ENCODE results near the gene DAPL1. TPM values are rescaled to one million over a fixed set of nuclear protein-coding genes. Genes with fewer than 3 reads are reported as not detected.

DAPL1 gene
- total and polyA plus RNA-seq, 2 donors (not counting 1 experiment from before 2014, with no cell fraction given), result not detected

GRCh38 chr2:158788951-158789350, 6.2 kb upstream of the DAPL1 start:
- Histone ChIP-seq H3K4me1 (ENCODE audit: control insufficient read depth in 2 of 2, insufficient read depth in 2 of 2, low read length in 2 of 2) (peaks cover 2 to 4% of the 10 kb centered on the region in 2 donors), H2AFZ (ENCODE audit: insufficient read depth, low read depth, low read length, poor library complexity, severe bottlenecking) (no peak overlapping the region), H3K4me2 (replicated peaks; ENCODE audit: low read depth, low read length, poor library complexity, severe bottlenecking) (no peak overlapping the region), H3K27ac (ENCODE audit: low read length in 2 of 2) (no peak overlapping the region), H3K27me3 (replicated peaks in 1 of 4; ENCODE audit: control extremely low read depth in 1 of 4, control insufficient read depth in 3 of 4, insufficient read depth in 4 of 4, low read length in 3 of 4) (peaks cover 0 to 6% (median 1%) of the 10 kb centered on the region in 4 experiments), H3K4me3 (ENCODE audit: control extremely low read depth in 1 of 5, extremely low read depth in 1 of 5, insufficient read depth in 1 of 5, low read depth in 2 of 5, low read length in 4 of 5) (no peak overlapping the region), H3K9ac (ENCODE audit: low read length) (no peak overlapping the region), H3K9me3 (ENCODE audit: control extremely low read depth in 1 of 3, control insufficient read depth in 2 of 3, insufficient read depth in 1 of 3, low read length in 2 of 3) (peaks cover 0 to 12% (median 0%) of the 10 kb centered on the region in 3 donors), H3K36me3 (replicated peaks in 1 of 2; ENCODE audit: control extremely low read depth in 1 of 2, control insufficient read depth in 1 of 2, extremely low read depth in 1 of 2, insufficient read depth in 2 of 2, low read length in 1 of 2) (no peaks in the 10 kb centered on the region), H4K20me1 (ENCODE audit: control insufficient read depth, insufficient read depth, low read length, poor library complexity, severe bottlenecking) (no peaks in the 10 kb centered on the region), H3K79me2 (ENCODE audit: control insufficient read depth, insufficient read depth, low read length) (no peaks in the 10 kb centered on the region)
- Mint-ChIP-seq H3K27me3 (peaks cover 15% of the 10 kb centered on the region), H3K4me3 (no peak overlapping the region), H3K4me1 (peaks cover 6% of the 10 kb centered on the region), H3K9me3 (ENCODE audit: insufficient read depth) (no peaks in the 10 kb centered on the region), H3K27ac (no peak overlapping the region)
- TF ChIP-seq, protein P1, sequence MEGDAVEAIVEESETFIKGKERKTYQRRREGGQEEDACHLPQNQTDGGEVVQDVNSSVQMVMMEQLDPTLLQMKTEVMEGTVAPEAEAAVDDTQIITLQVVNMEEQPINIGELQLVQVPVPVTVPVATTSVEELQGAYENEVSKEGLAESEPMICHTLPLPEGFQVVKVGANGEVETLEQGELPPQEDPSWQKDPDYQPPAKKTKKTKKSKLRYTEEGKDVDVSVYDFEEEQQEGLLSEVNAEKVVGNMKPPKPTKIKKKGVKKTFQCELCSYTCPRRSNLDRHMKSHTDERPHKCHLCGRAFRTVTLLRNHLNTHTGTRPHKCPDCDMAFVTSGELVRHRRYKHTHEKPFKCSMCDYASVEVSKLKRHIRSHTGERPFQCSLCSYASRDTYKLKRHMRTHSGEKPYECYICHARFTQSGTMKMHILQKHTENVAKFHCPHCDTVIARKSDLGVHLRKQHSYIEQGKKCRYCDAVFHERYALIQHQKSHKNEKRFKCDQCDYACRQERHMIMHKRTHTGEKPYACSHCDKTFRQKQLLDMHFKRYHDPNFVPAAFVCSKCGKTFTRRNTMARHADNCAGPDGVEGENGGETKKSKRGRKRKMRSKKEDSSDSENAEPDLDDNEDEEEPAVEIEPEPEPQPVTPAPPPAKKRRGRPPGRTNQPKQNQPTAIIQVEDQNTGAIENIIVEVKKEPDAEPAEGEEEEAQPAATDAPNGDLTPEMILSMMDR (IDR thresholded peaks at IDR 0.05), result no peak
- no peak for TF ChIP-seq EZH2 (IDR thresholded peaks at IDR 0.05; ENCODE audit: borderline replicate concordance, insufficient read depth, low read depth, low read length, poor library complexity, severe bottlenecking)
- intact Hi-C loops (cut with micrococcal nuclease), result no loop called here
- no CpG with 5 or more reads among the region's 2 CpGs for WGBS (ENCODE audit: insufficient coverage)
- no peak for DNase-seq
- ChIA-PET CTCF (no interaction called here), POLR2A (no interaction called here)
- ATAC-seq (ENCODE audit: low read depth), result no peak

DNA sequence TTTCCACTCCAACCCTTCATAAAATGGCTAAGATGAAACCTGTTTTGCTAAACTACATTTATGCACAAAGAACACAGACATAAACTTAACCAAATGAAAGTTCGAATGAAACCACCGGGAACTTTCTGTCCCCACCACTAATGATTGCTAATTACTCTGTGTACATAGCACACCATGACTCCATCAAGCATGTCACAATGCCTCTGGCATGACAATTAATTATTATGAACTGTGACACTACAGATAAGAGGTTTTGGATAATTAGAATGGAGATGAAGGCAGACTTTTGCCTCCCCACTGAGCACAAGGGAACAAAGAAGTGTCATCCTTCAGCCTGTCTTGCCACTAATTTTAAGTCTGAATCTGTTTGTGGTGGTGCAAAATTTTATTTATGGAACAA, 1.5 kb downstream of the DAPL1 start:
- no peaks in the 10 kb centered on the region for H3K79me2 ChIP-seq (ENCODE audit: control insufficient read depth, insufficient read depth, low read length)
- CTCF ChIA-PET, result no interaction called here
- no peaks in the 10 kb centered on the region for H4K20me1 ChIP-seq (ENCODE audit: control insufficient read depth, insufficient read depth, low read length, poor library complexity, severe bottlenecking)
- Mint-ChIP-seq H3K27ac (no peak overlapping the region), H3K4me1 (no peaks in the 10 kb centered on the region), H3K27me3 (peaks cover 22% of the 10 kb centered on the region), H3K9me3 (ENCODE audit: insufficient read depth) (no peaks in the 10 kb centered on the region), H3K4me3 (no peak overlapping the region)
- DNase-seq (no peak), ATAC-seq (ENCODE audit: low read depth) (no peak)
- H3K27me3 ChIP-seq (replicated peaks in 1 of 4; ENCODE audit: control extremely low read depth in 1 of 4, control insufficient read depth in 3 of 4, insufficient read depth in 4 of 4, low read length in 3 of 4), result peaks cover 0 to 8% (median 0%) of the 10 kb centered on the region in 4 experiments
- H3K9me3 ChIP-seq (ENCODE audit: control extremely low read depth in 1 of 3, control insufficient read depth in 2 of 3, insufficient read depth in 1 of 3, low read length in 2 of 3), result no peaks in the 10 kb centered on the region
- no peak overlapping the region for H3K9ac ChIP-seq (ENCODE audit: low read length)
- no peak overlapping the region for H2AFZ ChIP-seq (ENCODE audit: insufficient read depth, low read depth, low read length, poor library complexity, severe bottlenecking)
- no peak overlapping the region for H3K4me3 ChIP-seq (ENCODE audit: control extremely low read depth in 1 of 5, extremely low read depth in 1 of 5, insufficient read depth in 1 of 5, low read depth in 2 of 5, low read length in 4 of 5)
- POLR2A ChIA-PET, result no interaction called here
- no peak overlapping the region for H3K4me2 ChIP-seq (replicated peaks; ENCODE audit: low read depth, low read length, poor library complexity, severe bottlenecking)
- H3K36me3 ChIP-seq (replicated peaks in 1 of 2; ENCODE audit: control extremely low read depth in 1 of 2, control insufficient read depth in 1 of 2, extremely low read depth in 1 of 2, insufficient read depth in 2 of 2, low read length in 1 of 2), result no peaks in the 10 kb centered on the region
- intact Hi-C loops (cut with micrococcal nuclease), result no loop called here
- 93% methylated on average over 2 of the region's 2 CpGs for WGBS (ENCODE audit: insufficient coverage)
- TF ChIP-seq EZH2 (IDR thresholded peaks at IDR 0.05; ENCODE audit: borderline replicate concordance, insufficient read depth, low read depth, low read length, poor library complexity, severe bottlenecking), result no peak
- TF ChIP-seq, protein P1 (IDR thresholded peaks at IDR 0.05), result no peak
- H3K4me1 ChIP-seq (ENCODE audit: control insufficient read depth in 2 of 2, insufficient read depth in 2 of 2, low read length in 2 of 2), result no peaks in the 10 kb centered on the region
- no peak overlapping the region for H3K27ac ChIP-seq (ENCODE audit: low read length in 2 of 2)

All from B cell (primary cell).